ENCODE measurements around the gene PARD3B.

Gene PARD3B

GRCh38 chr2:205556357-205556756 is 1011.1 kb downstream of the PARD3B start:
- H3K27me3 ChIP-seq (ENCODE audit: control insufficient read depth, low read length) = no peaks in the 10 kb centered on the region
- no peaks in the 10 kb centered on the region for H3K36me3 ChIP-seq (ENCODE audit: control insufficient read depth, low read length)
- H3K9me3 ChIP-seq (ENCODE audit: control insufficient read depth, insufficient read depth, low read length) = no peaks in the 10 kb centered on the region
- no peak overlapping the region for H3K4me3 ChIP-seq (ENCODE audit: low read length)
- H4K20me1 ChIP-seq (ENCODE audit: control insufficient read depth, insufficient read depth, low read depth, low read length) = no peaks in the 10 kb centered on the region
- H3K9me2 ChIP-seq (replicated peaks; ENCODE audit: control insufficient read depth, low read length) = no peaks in the 10 kb centered on the region
- H3K4me2 ChIP-seq (ENCODE audit: low read length) = no peak overlapping the region
- no peaks in the 10 kb centered on the region for H3F3A ChIP-seq (ENCODE audit: control insufficient read depth, insufficient read depth)
- no peak for TF ChIP-seq CTCF (IDR thresholded peaks at IDR 0.05; ENCODE audit: low read depth, low read length, poor library complexity, severe bottlenecking)
- no peak for TF ChIP-seq EZH2phosphoT487 (IDR thresholded peaks at IDR 0.05; ENCODE audit: borderline replicate concordance, low read length)
- no peaks in the 10 kb centered on the region for H3K79me2 ChIP-seq (ENCODE audit: control insufficient read depth, low read length)
- H3K27ac ChIP-seq (ENCODE audit: low read depth, low read length) = no peak overlapping the region
- H3K4me1 ChIP-seq (ENCODE audit: control insufficient read depth, low read length) = no peaks in the 10 kb centered on the region

GRCh38 chr2:205556841-205557539 is 1011.7 kb downstream of the PARD3B start:
- Histone ChIP-seq H3K4me3 (ENCODE audit: low read length) (no peak overlapping the region), H3K79me2 (ENCODE audit: control insufficient read depth, low read length) (no peaks in the 10 kb centered on the region), H3K4me1 (ENCODE audit: control insufficient read depth, low read length) (no peaks in the 10 kb centered on the region), H3K27me3 (ENCODE audit: control insufficient read depth, low read length) (no peaks in the 10 kb centered on the region), H3K27ac (ENCODE audit: low read depth, low read length) (no peak overlapping the region), H3K36me3 (ENCODE audit: control insufficient read depth, low read length) (no peaks in the 10 kb centered on the region), H3K4me2 (ENCODE audit: low read length) (no peak overlapping the region), H3K9me2 (replicated peaks; ENCODE audit: control insufficient read depth, low read length) (no peaks in the 10 kb centered on the region), H4K20me1 (ENCODE audit: control insufficient read depth, insufficient read depth, low read depth, low read length) (no peaks in the 10 kb centered on the region), H3F3A (ENCODE audit: control insufficient read depth, insufficient read depth) (no peaks in the 10 kb centered on the region), H3K9me3 (ENCODE audit: control insufficient read depth, insufficient read depth, low read length) (no peaks in the 10 kb centered on the region)
- no peak for TF ChIP-seq EZH2phosphoT487 (IDR thresholded peaks at IDR 0.05; ENCODE audit: borderline replicate concordance, low read length)
- TF ChIP-seq CTCF (IDR thresholded peaks at IDR 0.05; ENCODE audit: low read depth, low read length, poor library complexity, severe bottlenecking) = no peak

GRCh38 chr2:205557873-205558272 is 1012.6 kb downstream of the PARD3B start:
- H3K27me3 ChIP-seq (ENCODE audit: control insufficient read depth, low read length) = no peaks in the 10 kb centered on the region
- no peaks in the 10 kb centered on the region; the same call in 1 of the 2 replicates for H3K9me2 ChIP-seq (replicated peaks; ENCODE audit: control insufficient read depth, low read length)
- no peak overlapping the region for H3K27ac ChIP-seq (ENCODE audit: low read depth, low read length)
- no peaks in the 10 kb centered on the region for H3K79me2 ChIP-seq (ENCODE audit: control insufficient read depth, low read length)
- no peaks in the 10 kb centered on the region for H3F3A ChIP-seq (ENCODE audit: control insufficient read depth, insufficient read depth)
- no peaks in the 10 kb centered on the region for H3K9me3 ChIP-seq (ENCODE audit: control insufficient read depth, insufficient read depth, low read length)
- TF ChIP-seq EZH2phosphoT487 (IDR thresholded peaks at IDR 0.05; ENCODE audit: borderline replicate concordance, low read length) = no peak
- TF ChIP-seq CTCF (IDR thresholded peaks at IDR 0.05; ENCODE audit: low read depth, low read length, poor library complexity, severe bottlenecking) = no peak
- no peak overlapping the region for H3K4me2 ChIP-seq (ENCODE audit: low read length)
- no peaks in the 10 kb centered on the region for H3K36me3 ChIP-seq (ENCODE audit: control insufficient read depth, low read length)
- H4K20me1 ChIP-seq (ENCODE audit: control insufficient read depth, insufficient read depth, low read depth, low read length) = no peaks in the 10 kb centered on the region
- no peaks in the 10 kb centered on the region for H3K4me1 ChIP-seq (ENCODE audit: control insufficient read depth, low read length)
- H3K4me3 ChIP-seq (ENCODE audit: low read length) = no peak overlapping the region
